COLO829 (cell line): ENCODE measurements around the gene OIP5.
"Not testable (repeated sequence)": the region's sequence is repeated elsewhere in the genome, so short reads cannot be mapped to it uniquely, and the experiment has no call there.

ENCODE experiments used
- DNase-seq: peaks from one replicate; pipeline ENCODE4 v3.0.0; 2012; ENCODE audit warnings: low spot score

The OIP5 gene

GRCh38 chr15:41332194-41333025, at the start of gene OIP5, which contains the start of gene NUSAP1:
TSS of gene OIP5 (minus strand) at chr15:41332591. CDS start at chr15:41332561, 30 bp downstream.
TSS of gene NUSAP1 (plus strand) at chr15:41332881. CDS start at chr15:41332958, 77 bp downstream.
- peak; percentile 99 for DNase-seq

DNA sequence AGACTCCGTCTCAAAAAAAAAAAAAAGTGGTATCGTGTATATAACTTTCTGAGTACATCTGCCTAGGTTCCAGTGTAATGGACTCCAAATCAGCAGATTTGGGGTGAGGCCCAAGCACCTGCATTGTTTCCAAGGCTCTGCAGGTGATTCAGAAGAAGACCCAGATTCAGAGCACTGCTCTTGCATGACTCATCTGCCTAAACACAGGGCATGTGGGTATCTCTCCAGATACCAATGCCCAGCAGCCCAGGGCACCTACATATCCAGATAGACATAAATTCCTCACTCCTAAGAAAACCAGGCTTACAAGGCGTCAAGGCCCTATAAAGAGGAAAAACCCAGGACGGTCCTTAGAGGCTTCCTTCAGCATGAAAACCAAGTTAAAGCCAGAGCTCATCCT, 45.6 kb upstream of the OIP5 start:
- DNase-seq = no peak

DNA sequence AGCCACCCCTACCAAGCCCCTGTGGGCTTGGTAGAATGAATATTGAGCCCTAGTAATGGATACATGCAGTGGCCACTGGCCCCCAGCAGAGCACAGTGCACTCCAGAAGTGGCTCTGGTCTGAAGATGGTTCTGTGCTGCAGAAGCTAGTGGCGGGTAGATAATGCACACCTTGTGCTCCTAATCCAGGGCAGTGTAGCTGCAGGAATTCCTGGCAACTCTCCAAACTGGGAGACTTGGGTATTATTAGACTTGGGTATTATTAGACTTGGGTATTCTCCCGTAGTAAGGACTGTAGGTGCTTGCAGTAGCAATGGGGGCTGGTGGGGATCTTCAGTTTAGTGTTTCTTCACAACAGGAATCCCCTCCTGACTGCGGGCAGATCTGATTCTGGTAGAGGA, 35.0 kb upstream of the OIP5 start:
- no peak for DNase-seq

GRCh38 chr15:41354371-41354770, 22.0 kb upstream of the OIP5 start:
- DNase-seq = no peak

DNA sequence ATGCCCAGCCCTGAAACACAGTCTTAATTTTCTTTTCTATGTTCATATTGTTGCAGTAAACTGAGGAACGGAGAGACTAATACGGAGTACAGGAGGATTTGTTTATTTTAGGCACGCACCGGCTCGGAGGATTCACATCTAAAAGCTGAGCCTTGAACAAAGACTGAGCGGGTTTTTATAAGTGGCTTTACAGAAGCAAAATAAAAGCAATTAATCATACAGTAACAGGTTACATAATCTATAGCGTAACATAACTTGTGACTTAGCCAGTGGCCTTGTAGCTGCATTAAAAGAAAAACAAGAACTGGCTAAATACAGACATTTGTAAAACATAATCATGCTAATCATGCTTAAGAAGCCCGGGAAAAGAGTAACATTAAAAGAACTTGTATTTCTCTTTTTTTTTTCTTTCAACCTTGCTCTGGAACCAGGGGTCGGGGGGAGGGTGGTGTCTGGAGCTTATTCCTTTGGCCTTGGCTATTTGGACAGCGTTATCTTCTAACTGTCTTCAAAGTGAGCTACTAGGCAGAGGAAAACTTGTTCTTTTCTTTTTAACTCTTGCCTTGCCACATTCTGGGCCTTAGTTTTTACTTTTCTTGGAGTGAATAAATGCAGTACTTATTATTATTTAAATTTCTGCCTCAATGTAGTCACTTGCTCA, 17.8 kb upstream of the OIP5 start:
- no peak for DNase-seq

- no peak for DNase-seq
Observed at GRCh38 chr15:41347236-41347635, 14.8 kb upstream of the OIP5 start.

DNA sequence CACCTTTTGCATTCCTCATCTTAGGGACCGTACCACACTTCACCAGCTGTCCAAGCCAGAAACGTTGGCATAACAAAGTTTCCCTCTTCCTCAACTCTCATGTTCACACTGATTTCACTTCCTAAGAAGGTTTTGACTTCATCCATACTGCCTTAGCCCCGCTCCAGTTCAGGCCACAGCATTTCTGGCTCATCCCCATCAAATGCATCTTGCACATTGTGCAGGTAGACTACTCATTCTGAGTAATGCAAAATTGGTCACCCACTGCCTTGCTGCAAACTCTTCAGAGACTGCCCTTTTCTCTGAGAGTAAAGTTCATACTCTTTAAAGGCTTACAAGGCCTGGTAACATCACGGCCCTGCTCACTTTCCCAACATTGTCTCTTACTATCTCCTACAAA, 9.1 kb upstream of the OIP5 start:
- DNase-seq = no peak

DNA sequence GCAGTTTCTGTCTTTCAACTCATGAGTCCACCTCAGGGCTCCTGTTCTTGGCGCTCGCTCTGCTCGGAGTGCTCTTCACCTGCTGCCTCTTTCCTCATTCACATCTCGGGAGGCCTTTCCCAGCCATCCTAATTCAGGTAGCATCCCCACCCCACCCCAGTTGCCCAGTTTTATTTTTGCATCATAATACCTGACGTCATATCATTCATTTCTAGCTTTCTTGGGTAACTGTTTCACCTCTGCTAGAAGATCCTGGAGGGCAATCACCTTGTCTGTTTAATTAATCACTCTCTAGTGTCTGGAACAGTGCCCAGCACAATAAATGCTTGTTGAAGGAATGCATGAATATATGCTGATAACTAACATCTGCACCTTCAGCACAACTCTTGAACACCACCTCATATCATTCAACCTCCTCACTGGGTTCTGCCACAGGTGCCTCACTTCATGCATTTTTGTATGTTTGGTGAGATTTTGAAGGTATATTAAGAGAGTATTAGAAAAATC, 7.9 kb upstream of the OIP5 start:
- DNase-seq = no peak

- DNase-seq = no peak
Observed at GRCh38 chr15:41337631-41338522, 5.5 kb upstream of the OIP5 start.

- DNase-seq = no peak
Observed at GRCh38 chr15:41337047-41337446, 4.7 kb upstream of the OIP5 start.

- DNase-seq = no peak
Observed at GRCh38 chr15:41336549-41336948, 4.2 kb upstream of the OIP5 start.

GRCh38 chr15:41334293-41335120, 2.1 kb upstream of the OIP5 start:
- DNase-seq = no peak

DNA sequence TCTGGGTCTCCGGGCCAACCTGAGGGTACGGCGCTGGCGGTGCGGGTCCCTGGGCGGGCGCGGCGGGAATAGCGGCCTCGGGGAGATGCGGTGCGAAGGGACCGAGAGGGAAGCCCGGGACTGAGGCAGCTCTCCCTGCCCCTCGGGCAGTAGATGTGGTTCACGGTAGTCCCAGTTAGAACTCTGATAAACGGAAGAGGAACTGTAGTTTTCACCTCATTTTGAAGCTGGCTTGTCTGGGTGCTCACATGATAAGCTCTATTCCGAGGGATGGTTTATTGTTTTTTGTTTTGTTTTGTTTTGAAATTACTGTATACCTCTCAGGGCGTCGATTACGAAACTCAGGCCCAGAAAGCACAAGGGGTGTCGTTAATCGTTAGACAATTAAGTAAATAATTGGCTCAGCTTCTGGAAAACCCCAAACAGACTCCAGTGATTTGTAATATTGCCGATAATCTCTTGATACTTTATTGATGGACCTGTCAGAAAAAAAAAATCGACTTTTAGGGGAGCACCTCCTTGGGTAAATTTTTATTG, 703 bp upstream of the OIP5 start:
- DNase-seq = no peak

- peak; percentile 61 for DNase-seq
Observed at GRCh38 chr15:41331833-41332193, 578 bp downstream of the OIP5 start.

DNA sequence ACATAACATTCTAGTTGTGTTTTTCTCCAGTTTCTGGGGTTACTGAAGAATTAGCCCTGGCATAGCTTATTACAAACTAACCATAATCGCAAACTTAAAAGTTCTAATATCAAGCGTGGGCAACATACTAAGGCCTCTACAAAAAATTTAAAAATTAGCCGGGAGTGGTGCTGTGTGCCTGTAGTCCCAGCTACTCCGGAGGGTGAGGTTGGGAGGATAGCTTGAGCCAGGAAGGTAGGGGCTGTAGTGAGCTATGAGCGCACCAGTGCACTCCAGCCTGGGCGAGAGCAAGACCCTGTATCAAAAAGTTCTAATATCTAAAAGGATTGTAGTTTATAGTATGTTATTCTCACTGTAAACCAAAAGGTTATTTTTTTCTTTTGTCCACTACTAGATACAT, 1.1 kb downstream of the OIP5 start:
- no peak for DNase-seq

GRCh38 chr15:41323611-41324010, 8.8 kb downstream of the OIP5 start:
- no peak for DNase-seq

DNA sequence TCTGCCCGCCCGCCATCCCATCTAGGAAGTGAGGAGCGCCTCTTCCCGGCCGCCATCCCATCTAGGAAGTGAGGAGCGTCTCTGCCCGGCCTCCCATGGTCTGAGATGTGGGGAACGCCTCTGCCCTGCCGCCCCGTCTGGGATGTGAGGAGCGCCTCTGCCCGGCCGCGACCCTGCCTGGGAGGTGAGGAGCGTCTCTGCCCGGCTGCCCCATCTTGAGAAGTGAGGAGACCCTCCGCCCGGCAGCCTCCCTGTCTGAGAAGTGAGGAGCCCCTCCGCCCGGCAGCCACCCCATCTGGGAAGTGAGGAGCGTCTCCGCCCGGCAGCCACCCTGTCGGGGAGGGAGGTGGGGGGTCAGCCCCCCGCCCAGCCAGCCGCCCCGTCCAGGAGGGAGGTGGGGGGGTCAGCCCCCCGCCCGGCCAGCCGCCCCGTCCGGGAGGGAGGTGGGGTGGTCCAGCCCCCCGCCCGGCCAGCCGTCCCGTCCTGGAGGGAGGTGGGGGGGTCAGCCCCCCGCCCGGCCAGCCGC, 11.5 kb downstream of the OIP5 start:
- DNase-seq = not testable (repeated sequence)

GRCh38 chr15:41309226-41309905, 23.0 kb downstream of the OIP5 start:
- DNase-seq = no peak

DNA sequence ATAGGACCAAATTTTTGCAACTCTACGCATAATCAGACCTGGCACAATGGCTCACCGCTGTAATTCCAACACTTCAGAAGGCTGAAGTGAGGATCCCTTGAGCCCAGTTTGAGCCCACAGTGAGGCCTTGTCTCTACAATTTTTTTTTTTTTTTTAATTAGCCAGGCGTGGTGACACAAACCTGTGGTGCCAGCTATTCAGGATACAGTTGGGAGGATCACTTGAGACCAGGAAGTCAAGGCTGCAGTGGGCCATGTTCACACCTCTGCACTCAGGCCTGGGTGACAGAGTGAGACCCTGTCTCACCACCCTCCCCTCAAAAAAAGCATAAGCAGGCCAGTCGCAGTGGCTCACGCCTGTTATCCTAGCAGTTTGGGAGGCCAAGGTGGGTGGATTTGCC, 24.7 kb downstream of the OIP5 start:
- DNase-seq = no peak

DNA sequence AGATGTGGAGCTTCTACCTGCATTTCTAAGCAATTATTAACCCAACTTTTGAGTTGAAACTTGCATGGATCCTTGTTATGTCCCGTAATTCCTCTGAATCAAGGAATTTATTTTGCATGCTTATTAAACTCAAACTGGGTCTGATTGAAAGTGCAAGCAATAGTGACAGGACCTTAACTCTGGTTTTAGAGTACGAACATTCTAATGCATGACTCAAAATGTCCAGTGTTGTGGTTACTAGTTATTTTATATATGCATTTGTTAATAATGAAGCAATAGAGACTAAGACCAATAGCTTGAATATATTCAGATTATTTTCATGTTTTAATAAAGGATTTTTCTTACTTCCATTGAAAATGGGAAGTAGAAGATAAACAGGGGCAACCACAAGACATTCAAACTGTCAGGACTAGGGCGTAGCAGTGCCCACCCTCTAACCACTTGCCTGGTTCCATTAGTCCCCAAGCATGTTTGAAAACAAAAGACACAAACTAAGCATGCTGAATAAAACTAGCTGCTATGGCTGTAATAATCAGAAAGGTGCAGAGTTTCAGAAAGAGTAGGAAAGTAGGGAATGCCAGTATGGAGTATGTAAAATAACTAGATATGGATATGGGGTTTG, 28.1 kb downstream of the OIP5 start:
- DNase-seq = no peak
